Memory B cell (primary cell): ENCODE measurements around the gene BABAM1.
"Not testable (repeated sequence)": the region's sequence is repeated elsewhere in the genome, so short reads cannot be mapped to it uniquely, and the experiment has no call there.

Source experiments
- ATAC-seq: fragments of 150-1000 bp; cut with Tn5 transposase; 2 replicates; pipeline ENCODE4 v1.10.0; 2021; ENCODE audit warnings: low read depth, mild to moderate bottlenecking, moderate library complexity
- DNase-seq, 2 donors: peaks; one replicate each; pipeline ENCODE4 v3.0.0; 2022; ENCODE audit warnings: low spot score in 2 of 2
- H3K27ac Mint-ChIP-seq: one replicate; pipeline ENCODE4 v1.8.0; 2022; ENCODE audit warnings: mild to moderate bottlenecking, moderate library complexity, mixed read lengths
- H3K27me3 Mint-ChIP-seq: one replicate; pipeline ENCODE4 v1.8.0; 2022; ENCODE audit warnings: mixed read lengths
- H3K36me3 Mint-ChIP-seq: one replicate; pipeline ENCODE4 v1.8.0; 2022; ENCODE audit warnings: mild to moderate bottlenecking, mixed read lengths
- H3K4me1 Mint-ChIP-seq: one replicate; pipeline ENCODE4 v1.8.0; 2022; ENCODE audit warnings: mixed read lengths
- H3K4me3 Mint-ChIP-seq: one replicate; pipeline ENCODE4 v1.8.0; 2022; ENCODE audit warnings: mild to moderate bottlenecking, moderate library complexity, mixed read lengths
- H3K9me3 Mint-ChIP-seq: one replicate; pipeline ENCODE4 v1.8.0; 2022; ENCODE audit warnings: mixed read lengths

Gene BABAM1

GRCh38 chr19:17249887-17250548 lies 17.2 kb upstream of the BABAM1 start:
- H3K27ac Mint-ChIP-seq, result no peak overlapping the region
- no peak for ATAC-seq
- peaks cover 9% of the 10 kb centered on the region for H3K4me1 Mint-ChIP-seq
- H3K4me3 Mint-ChIP-seq, result no peak overlapping the region
- no peaks in the 10 kb centered on the region for H3K36me3 Mint-ChIP-seq
- no peaks in the 10 kb centered on the region for H3K27me3 Mint-ChIP-seq
- no peaks in the 10 kb centered on the region for H3K9me3 Mint-ChIP-seq
- no peak for DNase-seq

DNA sequence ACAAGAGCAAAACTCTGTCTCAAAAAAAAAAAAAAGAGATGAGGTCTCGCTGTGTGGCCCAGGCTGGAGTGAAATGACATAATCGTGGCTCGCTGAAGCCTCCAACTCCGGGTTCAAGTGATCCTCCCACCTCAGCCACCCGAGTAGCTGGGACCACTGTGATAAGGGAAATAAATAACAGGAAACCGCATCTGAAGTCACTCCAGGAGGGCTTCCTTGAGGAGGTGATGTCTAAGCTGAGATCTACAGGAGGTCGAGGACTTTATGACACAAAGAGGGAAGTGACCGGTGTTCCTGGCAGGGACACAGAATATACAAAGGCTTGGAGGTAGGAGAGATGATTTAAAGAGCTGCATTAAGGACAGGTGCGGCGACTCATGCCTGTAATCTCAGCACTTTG lies 12.6 kb upstream of the BABAM1 start:
- no peaks in the 10 kb centered on the region for H3K27me3 Mint-ChIP-seq
- no peak overlapping the region for H3K27ac Mint-ChIP-seq
- ATAC-seq, result no peak
- no peaks in the 10 kb centered on the region for H3K36me3 Mint-ChIP-seq
- DNase-seq, result no peak
- H3K4me1 Mint-ChIP-seq, result no peaks in the 10 kb centered on the region
- no peaks in the 10 kb centered on the region for H3K9me3 Mint-ChIP-seq
- H3K4me3 Mint-ChIP-seq, result no peak overlapping the region

DNA sequence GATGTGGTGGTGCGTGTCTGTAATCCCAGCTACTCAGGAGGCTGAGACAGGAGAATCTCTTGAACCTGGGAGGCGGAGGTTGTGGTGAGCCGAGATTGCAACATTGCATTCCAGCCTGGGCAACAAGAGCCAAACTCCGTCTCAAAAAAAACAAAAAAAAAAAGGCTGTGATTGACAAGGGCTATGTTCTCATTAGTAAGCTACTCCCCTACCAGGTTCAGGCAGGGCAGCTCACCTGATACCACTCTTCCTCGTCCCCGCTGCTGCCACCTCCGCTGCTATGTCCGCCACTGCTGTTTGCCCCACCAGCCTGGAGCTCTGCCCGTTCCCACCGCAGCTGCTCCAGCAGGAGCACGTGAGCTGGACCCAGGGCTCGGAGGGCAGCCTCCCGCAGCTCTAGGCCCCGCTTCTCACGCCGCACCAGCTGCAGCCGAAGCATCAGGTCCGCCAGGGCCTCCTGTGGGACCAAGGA lies 12.1 kb upstream of the BABAM1 start:
- Mint-ChIP-seq H3K36me3 (no peaks in the 10 kb centered on the region), H3K9me3 (no peaks in the 10 kb centered on the region), H3K27ac (no peak overlapping the region), H3K27me3 (no peaks in the 10 kb centered on the region), H3K4me1 (no peaks in the 10 kb centered on the region), H3K4me3 (no peak overlapping the region)
- no peak for ATAC-seq
- no peak for DNase-seq

DNA sequence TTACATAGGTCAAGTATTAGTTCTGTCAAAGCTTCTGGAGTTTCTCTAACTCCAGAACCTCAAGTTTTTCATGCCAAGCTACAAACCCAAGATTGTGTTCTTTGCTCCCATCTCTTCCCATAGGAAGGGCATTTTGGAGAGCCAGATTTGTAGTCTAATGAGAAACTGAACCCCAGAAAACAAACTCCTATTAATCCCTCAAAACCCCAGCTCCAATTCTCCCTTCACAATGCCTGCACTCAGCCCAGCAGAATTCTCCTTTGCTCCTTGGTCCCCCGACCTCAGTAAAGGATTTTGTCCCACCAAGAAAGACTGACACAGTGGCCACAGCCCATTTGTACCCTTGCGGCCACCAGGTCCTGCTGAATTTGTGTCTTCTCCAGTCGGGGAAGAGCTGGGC lies 11.1 kb upstream of the BABAM1 start:
- H3K4me1 Mint-ChIP-seq, result peaks cover 5% of the 10 kb centered on the region
- no peak overlapping the region for H3K27ac Mint-ChIP-seq
- ATAC-seq (no peak), DNase-seq (no peak)
- H3K4me3 Mint-ChIP-seq, result no peak overlapping the region
- H3K36me3 Mint-ChIP-seq, result no peaks in the 10 kb centered on the region
- no peaks in the 10 kb centered on the region for H3K27me3 Mint-ChIP-seq
- no peaks in the 10 kb centered on the region for H3K9me3 Mint-ChIP-seq

- Mint-ChIP-seq H3K4me1 (peaks cover 5% of the 10 kb centered on the region), H3K36me3 (no peaks in the 10 kb centered on the region), H3K27ac (no peak overlapping the region), H3K27me3 (no peaks in the 10 kb centered on the region), H3K9me3 (no peaks in the 10 kb centered on the region), H3K4me3 (no peak overlapping the region)
- DNase-seq (no peak), ATAC-seq (no peak)
Measured at GRCh38 chr19:17259118-17259780, 8.0 kb upstream of the BABAM1 start.

DNA sequence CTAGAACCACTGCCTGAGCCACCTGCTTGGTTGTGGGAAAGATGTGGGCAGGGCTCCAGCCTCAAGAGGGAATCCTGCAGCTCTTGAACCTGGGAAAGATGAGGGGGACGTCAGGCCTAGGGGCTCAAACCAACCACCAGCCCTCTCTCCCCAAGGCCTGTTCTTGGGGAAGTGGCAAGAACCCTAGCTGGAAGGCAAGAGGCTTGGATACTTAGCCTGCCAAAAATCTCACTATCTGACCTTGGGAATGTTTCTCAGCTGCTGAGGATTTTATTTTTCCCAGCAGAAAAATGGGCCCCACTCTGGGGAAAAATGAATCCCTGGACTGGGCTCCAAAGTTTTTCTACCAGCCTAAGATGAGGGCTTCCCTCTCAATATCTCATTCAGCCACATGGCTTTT lies 7.3 kb upstream of the BABAM1 start:
- H3K27ac Mint-ChIP-seq, result no peak overlapping the region
- peaks cover 10% of the 10 kb centered on the region for H3K4me1 Mint-ChIP-seq
- H3K4me3 Mint-ChIP-seq, result no peak overlapping the region
- ATAC-seq (no peak), DNase-seq (no peak)
- no peaks in the 10 kb centered on the region for H3K9me3 Mint-ChIP-seq
- no peaks in the 10 kb centered on the region for H3K27me3 Mint-ChIP-seq
- no peaks in the 10 kb centered on the region for H3K36me3 Mint-ChIP-seq

DNA sequence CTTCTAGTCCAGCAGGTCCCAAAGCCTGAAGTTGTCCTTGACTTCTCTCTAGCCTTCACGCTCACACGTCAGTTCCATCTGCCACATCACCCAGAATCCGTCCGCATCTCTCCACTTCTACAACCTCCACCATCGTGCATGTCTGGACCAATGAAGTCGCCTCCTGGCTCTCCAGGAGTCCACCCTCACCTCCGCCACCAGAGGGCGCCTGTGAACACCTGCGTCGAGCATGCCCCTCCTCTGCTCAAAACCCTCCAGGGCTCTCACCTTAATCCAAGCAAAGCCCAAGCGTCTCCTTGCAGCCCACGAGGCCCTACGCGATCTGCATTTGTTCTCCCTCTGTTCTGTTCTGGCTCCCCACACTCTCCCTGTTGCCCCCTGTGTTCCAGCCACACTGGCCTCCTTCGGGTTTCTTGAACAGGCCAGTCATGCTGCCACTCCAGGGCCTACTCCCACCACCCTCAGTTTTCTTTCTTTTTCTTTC lies 6.4 kb upstream of the BABAM1 start:
- no peaks in the 10 kb centered on the region for H3K36me3 Mint-ChIP-seq
- H3K27me3 Mint-ChIP-seq, result no peaks in the 10 kb centered on the region
- DNase-seq, result peak; percentile 90 to 91
- no peaks in the 10 kb centered on the region for H3K9me3 Mint-ChIP-seq
- H3K4me1 Mint-ChIP-seq, result peaks cover 10% of the 10 kb centered on the region
- H3K27ac Mint-ChIP-seq, result no peak overlapping the region
- no peak overlapping the region for H3K4me3 Mint-ChIP-seq
- ATAC-seq, result peak; percentile 100

DNA sequence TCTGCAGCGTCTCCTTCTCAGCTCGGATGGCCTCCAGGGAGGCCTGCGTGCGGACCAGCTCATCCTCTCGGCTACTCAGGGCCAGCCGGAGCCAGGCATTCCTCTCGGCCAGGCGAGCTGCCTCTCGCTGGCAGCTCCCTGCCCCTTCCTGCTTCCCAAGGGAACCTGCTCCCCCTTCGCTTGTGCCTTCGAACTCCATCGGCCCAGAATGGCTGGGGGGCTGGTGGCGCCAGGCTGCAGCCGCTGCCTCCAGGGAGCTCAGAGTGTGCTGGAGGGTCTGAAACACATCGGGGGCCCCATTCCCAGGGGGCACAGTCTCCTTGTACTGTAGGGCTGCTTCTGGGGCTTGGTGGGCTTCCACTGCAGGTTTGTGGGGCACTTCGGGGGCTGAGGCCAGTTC lies 4.7 kb upstream of the BABAM1 start:
- no peaks in the 10 kb centered on the region for H3K9me3 Mint-ChIP-seq
- H3K27me3 Mint-ChIP-seq, result no peaks in the 10 kb centered on the region
- no peak overlapping the region for H3K27ac Mint-ChIP-seq
- H3K4me3 Mint-ChIP-seq, result no peak overlapping the region
- peaks cover 10% of the 10 kb centered on the region for H3K4me1 Mint-ChIP-seq
- no peak for ATAC-seq
- no peak for DNase-seq
- no peaks in the 10 kb centered on the region for H3K36me3 Mint-ChIP-seq

DNA sequence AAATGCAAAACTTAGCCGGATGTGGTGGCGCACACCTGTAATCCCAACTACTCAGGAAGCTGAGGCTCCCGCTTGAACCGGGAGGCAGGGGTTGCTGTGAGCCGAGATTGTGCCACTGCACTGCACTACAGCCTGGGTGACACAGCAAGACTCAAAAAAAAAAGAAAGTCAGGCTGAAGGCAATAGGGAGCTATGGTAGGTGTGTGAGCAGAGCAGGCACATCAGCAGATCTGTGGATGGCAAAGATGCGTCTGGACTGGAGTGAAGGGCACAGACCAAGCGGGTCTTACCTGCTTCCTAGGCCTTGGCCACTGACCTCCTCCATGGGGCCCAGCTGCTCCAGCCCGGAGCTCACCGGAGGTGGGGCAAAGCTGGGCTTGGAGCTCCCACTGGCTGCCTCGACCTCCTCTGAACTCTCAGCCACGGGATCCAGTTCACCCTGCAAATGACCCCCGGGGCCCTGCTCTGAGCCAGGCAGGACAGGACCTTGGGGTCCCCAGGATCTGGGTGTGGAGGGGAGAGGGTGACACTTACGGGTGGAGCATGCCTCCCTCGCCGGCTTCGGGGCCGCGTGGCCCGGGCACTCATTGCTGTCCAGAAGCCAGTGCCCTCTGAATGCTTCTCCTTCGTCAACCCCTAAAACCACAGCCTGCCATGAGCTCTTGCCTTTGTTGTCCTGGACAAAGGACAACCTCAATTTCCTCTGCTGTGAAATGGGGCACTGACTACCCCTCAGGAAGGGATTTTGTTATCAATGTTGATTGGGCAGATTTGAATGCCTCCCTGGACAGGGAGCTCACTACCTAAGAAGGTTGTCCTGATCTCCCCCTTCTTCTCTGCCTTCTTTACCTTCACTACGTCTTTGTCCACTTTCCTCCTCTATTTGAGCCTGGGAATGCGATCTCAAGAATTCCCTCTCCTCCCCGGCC lies 3.3 kb upstream of the BABAM1 start:
- Mint-ChIP-seq H3K27ac (no peak overlapping the region), H3K4me1 (peaks cover 12% of the 10 kb centered on the region), H3K36me3 (no peaks in the 10 kb centered on the region), H3K4me3 (no peak overlapping the region), H3K27me3 (no peaks in the 10 kb centered on the region), H3K9me3 (no peaks in the 10 kb centered on the region)
- no peak for ATAC-seq
- DNase-seq, result no peak

DNA sequence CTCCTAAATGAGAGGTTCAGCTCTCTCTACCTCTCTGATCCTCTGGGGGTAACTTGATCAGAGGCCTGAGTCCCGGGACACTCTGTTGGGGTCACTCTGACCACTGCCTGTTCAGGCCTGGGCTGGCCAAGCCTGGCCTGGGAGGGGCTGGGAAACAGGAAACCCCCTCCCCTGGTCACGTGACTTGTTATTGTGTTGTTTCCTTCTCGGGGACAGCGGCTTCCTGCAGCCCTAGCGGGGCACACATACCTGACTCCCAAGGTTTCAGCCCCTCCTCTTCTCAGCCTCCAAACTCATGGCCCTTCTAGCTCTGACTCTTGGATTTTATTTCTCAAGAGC lies 2.6 kb upstream of the BABAM1 start, which contains the start of gene USHBP1:
Gene USHBP1, minus strand, starts transcription at position 105 of the 339 bp plus-strand sequence. CDS start 446 bp downstream, outside the sequence.
- no peak within 1 kb of the TSS for H3K27ac Mint-ChIP-seq
- ATAC-seq, result no peak

GRCh38 chr19:17266026-17266425 lies 1.2 kb upstream of the BABAM1 start:
- Mint-ChIP-seq H3K27me3 (no peaks in the 10 kb centered on the region), H3K27ac (no peak overlapping the region), H3K36me3 (peaks cover 2% of the 10 kb centered on the region), H3K9me3 (no peaks in the 10 kb centered on the region), H3K4me3 (peak overlapping the region; percentile 37), H3K4me1 (peaks cover 8% of the 10 kb centered on the region)
- ATAC-seq (no peak), DNase-seq (no peak)

More for the DNA sequence above, 2.6 kb upstream of the BABAM1 start, which contains the start of gene USHBP1:
- H3K4me1 Mint-ChIP-seq, result peaks cover 12% of the 10 kb centered on the region
- H3K36me3 Mint-ChIP-seq, result no peaks in the 10 kb centered on the region
- no peak within 1 kb of the TSS for H3K4me3 Mint-ChIP-seq
- no peaks in the 10 kb centered on the region for H3K9me3 Mint-ChIP-seq
- DNase-seq, result no peak
- H3K27me3 Mint-ChIP-seq, result no peaks in the 10 kb centered on the region

- peak overlapping the region; percentile 72 for H3K4me3 Mint-ChIP-seq
- no peaks in the 10 kb centered on the region for H3K27me3 Mint-ChIP-seq
- H3K9me3 Mint-ChIP-seq, result no peaks in the 10 kb centered on the region
- H3K4me1 Mint-ChIP-seq, result peaks cover 7% of the 10 kb centered on the region
- H3K27ac Mint-ChIP-seq, result peak overlapping the region; percentile 66
- ATAC-seq, result peak; percentile 23
- H3K36me3 Mint-ChIP-seq, result peaks cover 6% of the 10 kb centered on the region
- no peak for DNase-seq
Measured at GRCh38 chr19:17266589-17266974, 661 bp upstream of the BABAM1 start.

DNA sequence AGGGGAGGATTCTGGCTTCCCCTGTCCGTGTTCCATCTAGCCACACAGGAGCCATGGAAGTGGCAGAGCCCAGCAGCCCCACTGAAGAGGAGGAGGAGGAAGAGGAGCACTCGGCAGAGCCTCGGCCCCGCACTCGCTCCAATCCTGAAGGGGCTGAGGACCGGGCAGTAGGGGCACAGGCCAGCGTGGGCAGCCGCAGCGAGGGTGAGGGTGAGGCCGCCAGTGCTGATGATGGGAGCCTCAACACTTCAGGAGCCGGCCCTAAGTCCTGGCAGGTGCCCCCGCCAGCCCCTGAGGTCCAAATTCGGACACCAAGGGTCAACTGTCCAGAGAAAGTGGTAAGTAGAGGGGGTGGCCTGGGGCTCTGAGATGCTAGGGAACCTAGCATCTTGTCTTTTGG lies 1.5 kb downstream of the BABAM1 start:
- peaks cover 8% of the 10 kb centered on the region for H3K36me3 Mint-ChIP-seq
- no peak overlapping the region for H3K27ac Mint-ChIP-seq
- peaks cover 7% of the 10 kb centered on the region for H3K4me1 Mint-ChIP-seq
- peak overlapping the region; percentile 46 for H3K4me3 Mint-ChIP-seq
- H3K27me3 Mint-ChIP-seq, result no peaks in the 10 kb centered on the region
- ATAC-seq (no peak), DNase-seq (no peak)
- H3K9me3 Mint-ChIP-seq, result no peaks in the 10 kb centered on the region

- not testable (repeated sequence) for DNase-seq, H3K27ac Mint-ChIP-seq, H3K27me3 Mint-ChIP-seq, H3K4me1 Mint-ChIP-seq, ATAC-seq, H3K9me3 Mint-ChIP-seq, H3K4me3 Mint-ChIP-seq
- peaks cover 26% of the 10 kb centered on the region for H3K36me3 Mint-ChIP-seq
Measured at GRCh38 chr19:17274892-17275291, 7.6 kb downstream of the BABAM1 start.
